Retina (tissue), 1 donor: ENCODE data around the gene FOXM1.
"Not testable (repeated sequence)": the region's sequence is repeated elsewhere in the genome, so short reads cannot be mapped to it uniquely, and the experiment has no call there.

ENCODE experiments used
- DNase-seq: peaks from one replicate; pipeline ENCODE4 v3.0.0-alpha.2; 2016

The FOXM1 gene

DNA sequence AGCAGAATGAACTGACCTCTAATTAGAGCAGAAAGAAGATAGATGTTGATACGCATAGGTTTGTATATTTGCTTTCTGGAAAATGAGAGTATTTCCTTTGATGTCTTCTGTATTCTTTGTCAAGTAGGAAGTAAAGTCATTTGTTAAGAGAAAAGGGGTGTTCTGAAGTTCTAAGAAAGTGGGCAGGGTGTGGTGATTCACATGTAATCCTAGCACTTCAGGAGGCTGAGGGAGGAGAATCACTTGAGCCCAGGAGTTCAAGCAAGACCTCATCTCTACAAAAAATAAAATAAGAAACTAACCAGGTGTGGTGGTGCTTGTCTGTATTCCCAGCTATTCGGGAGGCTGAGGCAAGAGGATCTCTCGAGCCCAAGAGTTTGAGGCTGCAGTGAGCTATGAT, 2.9 kb upstream of the FOXM1 start:
- no peak for DNase-seq

- DNase-seq = peak; percentile 60
Observed at GRCh38 chr12:2877953-2878732, 1.2 kb upstream of the FOXM1 start.

- peak; percentile 57 for DNase-seq
Observed at GRCh38 chr12:2876431-2877046, 435 bp downstream of the FOXM1 start.

GRCh38 chr12:2868986-2869632, 7.9 kb downstream of the FOXM1 start:
- DNase-seq = not testable (repeated sequence)

DNA sequence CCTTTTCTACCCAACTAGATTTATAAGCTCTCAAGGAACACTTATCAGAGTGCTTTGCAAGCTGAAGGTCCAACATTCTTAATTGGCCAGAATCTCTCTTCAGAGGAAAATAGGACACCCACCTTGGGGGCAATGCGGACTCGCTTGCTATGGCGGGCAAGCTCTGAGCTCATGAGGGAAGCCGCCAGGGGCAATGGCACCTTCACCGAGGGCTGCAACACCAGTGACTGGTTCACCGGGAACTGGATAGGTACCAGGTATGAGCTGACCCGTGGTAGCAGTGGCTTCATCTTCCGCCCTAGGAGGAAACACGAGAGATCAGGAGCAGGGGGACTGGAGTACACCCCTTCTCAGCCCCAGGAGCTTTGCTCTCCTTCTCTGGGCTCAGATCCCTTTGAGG, 12.8 kb downstream of the FOXM1 start:
- no peak for DNase-seq

- not testable (repeated sequence) for DNase-seq
Observed at GRCh38 chr12:2863402-2863801, 13.6 kb downstream of the FOXM1 start.

DNA sequence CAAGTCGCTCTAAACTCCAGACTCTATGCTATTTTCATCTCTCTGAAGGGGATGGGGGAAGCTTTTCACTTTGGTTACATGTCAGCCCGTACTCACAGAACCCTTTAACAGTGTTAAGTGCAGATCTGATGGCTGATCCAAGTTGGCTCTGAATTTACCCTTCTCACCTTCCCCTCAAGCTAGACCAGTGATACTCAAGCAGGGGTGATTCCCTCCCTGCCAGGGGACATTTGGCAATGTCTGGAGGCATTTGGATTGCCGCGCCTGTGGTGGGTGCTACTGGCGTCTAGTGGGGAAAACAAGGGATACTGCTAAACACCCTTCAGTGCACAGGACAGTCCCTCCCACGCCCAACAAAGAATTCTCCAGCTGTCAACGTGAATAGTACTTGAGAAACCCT, 14.1 kb downstream of the FOXM1 start:
- DNase-seq = no peak

GRCh38 chr12:2860170-2860569, 16.8 kb downstream of the FOXM1 start:
- no peak for DNase-seq

DNA sequence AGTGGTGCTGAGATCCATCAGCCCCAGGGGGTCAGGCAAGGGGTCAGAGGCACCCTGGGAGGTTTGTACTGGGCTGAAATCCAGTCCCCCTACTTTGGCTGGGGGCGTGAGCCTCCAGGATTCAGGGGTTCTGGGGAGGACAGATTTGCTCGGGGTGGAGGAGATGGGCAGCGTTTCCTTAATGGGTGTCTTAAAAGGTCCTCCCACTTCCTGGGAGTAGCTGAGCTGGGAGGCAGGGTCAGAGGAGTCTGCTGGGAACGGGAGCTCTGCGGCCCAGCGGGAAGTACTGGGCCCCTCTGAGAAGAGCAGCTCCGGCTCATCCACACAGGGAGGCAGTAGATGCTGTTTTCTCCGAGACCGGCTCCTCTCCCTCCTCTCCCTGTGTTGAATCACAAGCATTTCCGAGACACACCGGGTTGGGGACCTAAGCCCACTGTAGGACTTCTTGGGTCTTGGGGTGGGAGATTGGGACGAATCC, 18.0 kb downstream of the FOXM1 start:
- no peak for DNase-seq

DNA sequence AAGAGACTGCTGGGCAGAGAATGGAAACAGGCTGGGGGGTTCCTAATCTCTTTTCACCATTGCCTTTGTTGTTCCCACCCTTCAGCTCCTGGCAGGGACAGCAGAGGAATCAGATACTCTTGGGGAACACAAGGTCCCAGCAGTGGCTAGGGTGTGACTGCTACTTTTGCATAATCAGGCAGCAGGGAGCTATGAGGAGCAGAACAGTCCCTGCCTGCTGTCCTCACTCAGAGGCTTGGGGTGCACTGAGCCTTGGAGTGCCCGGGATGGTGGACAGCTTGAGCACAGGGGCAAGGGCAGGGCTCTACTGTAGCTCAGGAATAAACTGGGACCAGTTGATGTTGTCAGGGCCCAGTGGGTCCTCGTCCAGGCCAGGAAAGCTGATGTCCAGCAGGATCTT, 18.6 kb downstream of the FOXM1 start:
- DNase-seq = no peak

- no peak for DNase-seq
Observed at GRCh38 chr12:2857576-2857975, 19.4 kb downstream of the FOXM1 start.

GRCh38 chr12:2857021-2857431, 19.9 kb downstream of the FOXM1 start, which contains the start of gene TEX52:
Gene TEX52 (minus strand): TSS chr12:2857039. CDS start chr12:2857026, 13 bp downstream.
- DNase-seq = peak; percentile 25

DNA sequence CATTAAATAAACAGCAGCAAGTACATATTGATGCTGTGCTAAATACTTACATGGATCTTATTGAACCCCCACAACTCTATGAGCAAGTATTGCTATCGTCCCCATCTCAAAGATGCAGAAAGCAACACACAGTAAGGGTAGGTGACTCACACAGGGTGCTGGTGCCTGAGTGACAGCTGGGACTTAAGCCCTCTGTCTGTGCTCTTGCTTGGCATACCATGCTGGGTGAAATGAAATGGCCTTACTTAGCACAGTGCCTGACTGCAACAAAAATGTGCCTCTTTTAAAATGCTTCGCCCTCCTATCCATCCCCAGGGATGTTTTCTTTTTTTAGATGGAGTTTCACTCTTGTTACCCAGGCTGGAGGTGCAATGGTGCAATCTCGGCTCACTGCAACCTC, 20.9 kb downstream of the FOXM1 start:
- no peak for DNase-seq

- no peak for DNase-seq
Observed at GRCh38 chr12:2855546-2855945, 21.4 kb downstream of the FOXM1 start.

DNA sequence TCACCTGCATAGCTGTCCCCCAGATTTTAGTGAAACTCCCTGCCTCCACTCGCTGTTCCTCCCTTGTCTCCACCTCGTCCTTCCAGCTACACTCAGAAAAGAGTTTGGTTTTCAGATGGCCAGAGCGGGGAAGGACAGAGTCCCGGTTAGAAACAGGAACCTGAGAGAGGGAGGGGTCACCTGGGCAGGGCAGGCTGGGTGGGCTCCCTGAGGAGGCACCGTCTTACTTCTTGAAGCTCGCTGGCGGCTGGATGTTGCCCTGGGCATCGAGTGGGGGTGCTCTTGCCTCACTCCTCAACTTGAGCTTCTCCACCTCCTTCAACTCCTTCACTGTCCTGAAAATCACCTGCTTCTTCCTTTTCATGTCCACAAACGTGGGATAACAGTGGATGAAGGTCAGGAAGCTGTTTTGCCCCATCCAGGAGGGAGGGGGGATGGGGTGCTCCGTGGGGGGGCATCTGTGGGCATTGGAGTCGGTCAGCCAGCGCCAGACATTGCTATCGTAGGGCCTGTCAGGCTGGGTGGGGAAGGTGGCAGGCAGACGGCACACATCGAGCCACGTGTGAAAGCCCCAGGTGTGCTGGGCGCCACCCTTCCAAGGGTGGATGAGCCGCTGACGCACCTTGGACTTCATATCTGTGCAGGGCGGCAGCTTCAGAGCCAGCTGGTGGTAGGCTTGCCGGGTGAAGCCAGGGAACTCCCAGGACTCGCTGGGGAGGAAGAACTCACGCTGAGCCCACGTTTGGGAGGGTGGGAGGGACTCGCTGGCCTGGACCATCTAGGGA, 22.1 kb downstream of the FOXM1 start:
- DNase-seq = no peak

- peak; percentile 88 for DNase-seq
Observed at GRCh38 chr12:2853626-2854025, 23.3 kb downstream of the FOXM1 start.

- no peak for DNase-seq
Observed at GRCh38 chr12:2851931-2852330, 25.0 kb downstream of the FOXM1 start.

- DNase-seq = peak; percentile 62
Observed at GRCh38 chr12:2845280-2845679, 31.7 kb downstream of the FOXM1 start.

DNA sequence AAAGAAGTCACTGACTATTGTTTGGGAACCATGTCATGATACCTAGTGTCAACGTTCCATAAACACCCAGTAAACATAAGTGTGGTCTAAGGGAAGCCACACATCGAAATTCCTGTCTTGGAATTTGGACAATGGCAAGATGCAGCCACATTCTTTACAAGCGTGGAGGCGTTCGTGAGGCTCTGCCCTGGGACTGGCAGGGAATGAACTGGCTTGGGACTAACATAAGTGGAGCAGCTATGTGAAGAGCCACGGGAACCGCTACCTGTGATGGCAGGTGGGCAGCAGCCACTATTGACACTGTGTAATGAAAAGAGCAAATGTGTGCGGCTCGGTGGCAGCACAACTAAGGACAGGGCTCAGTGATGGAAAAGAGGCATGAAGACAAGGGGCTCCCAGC, 32.2 kb downstream of the FOXM1 start:
- no peak for DNase-seq

DNA sequence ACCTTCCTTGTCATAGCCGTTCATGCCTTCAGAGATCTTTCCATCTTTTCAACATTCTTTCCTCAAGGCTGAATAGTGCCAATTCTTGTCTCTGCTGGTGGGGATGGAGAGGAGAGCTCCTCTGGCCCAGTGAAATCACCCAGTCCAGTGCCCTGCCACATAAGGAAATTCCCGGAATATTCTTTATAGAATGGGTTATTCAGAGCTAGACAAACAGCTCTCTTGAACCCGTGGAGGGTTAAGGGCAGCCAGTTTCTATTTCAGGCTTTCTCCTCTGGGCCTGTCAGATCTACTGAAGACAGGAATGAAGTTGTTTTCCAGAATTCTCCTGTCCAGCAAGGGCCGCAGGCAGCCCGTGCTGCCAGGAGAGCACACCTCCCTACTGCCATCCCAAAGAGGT, 34.0 kb downstream of the FOXM1 start:
- DNase-seq = no peak

GRCh38 chr12:2841056-2841650, 35.8 kb downstream of the FOXM1 start:
- DNase-seq = no peak

- DNase-seq = no peak
Observed at GRCh38 chr12:2836574-2836973, 40.4 kb downstream of the FOXM1 start.
